Globus pallidus (tissue), 1 donor: ENCODE data around the gene PEPD.

Experiments used
- DNase-seq: peaks from one replicate; pipeline ENCODE4 v3.0.0-alpha.2; 2015; ENCODE audit warnings: low spot score

PEPD gene

GRCh38 chr19:33437821-33438671, 83.5 kb downstream of the PEPD start:
- DNase-seq = peak; percentile 57

GRCh38 chr19:33437393-33437820, 84.2 kb downstream of the PEPD start:
- DNase-seq = no peak

DNA sequence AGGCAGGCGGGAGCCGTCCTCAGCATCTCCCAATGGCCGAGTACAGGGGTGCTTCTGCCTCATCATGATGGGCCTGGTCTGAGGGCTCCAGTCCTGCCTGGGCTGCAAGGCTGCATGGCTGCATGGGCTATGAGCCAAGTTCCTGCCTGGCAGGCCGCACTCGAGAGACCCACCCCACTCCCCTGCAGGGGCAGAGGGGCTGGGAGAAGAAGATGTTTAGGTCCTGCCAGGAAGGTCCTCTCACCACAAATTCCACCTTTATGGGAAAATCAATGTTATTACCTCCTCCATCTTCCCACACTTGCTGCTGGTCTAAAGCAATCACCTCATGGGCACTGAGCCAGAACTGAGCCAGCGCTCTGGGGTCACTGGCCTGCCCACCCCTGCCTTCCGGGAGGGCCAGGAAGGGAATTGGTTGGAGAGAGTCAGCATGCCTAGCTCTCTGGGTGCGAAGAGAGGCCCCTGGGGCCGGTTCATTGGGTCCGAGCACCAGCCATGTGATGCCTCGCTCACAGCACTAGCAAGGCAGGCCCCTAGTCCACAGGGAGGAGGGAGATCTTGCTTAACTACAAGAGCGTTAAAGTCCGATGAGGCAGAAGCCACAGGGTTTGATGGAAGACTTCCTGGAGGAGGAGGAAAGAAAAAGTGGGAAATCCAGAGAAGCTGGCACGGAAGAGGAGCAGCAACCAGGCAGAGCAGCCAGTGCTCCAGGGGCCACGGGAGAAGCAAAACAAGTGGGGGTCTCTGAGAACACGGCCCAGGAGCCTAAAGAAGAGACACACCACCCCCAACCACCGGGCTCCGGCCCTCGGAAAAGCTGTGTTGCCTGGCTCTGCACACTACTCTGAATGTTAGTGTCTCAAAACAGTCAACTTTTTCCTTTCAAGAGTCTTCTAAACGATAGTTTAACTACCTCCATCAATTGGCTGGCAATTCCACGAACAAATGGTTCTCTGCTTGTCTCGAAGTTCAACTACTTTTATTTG, 84.9 kb downstream of the PEPD start:
- DNase-seq = no peak

- no peak for DNase-seq
These were observed 85.8 kb downstream of the PEPD start for GRCh38 chr19:33435706-33436359.

- DNase-seq = no peak
These were observed 86.5 kb downstream of the PEPD start for GRCh38 chr19:33434886-33435705.

GRCh38 chr19:33434069-33434885, 87.3 kb downstream of the PEPD start:
- DNase-seq = no peak

GRCh38 chr19:33432446-33433170, 89.0 kb downstream of the PEPD start:
- no peak for DNase-seq

- DNase-seq = no peak
These were observed 89.6 kb downstream of the PEPD start for GRCh38 chr19:33432015-33432414.

DNA sequence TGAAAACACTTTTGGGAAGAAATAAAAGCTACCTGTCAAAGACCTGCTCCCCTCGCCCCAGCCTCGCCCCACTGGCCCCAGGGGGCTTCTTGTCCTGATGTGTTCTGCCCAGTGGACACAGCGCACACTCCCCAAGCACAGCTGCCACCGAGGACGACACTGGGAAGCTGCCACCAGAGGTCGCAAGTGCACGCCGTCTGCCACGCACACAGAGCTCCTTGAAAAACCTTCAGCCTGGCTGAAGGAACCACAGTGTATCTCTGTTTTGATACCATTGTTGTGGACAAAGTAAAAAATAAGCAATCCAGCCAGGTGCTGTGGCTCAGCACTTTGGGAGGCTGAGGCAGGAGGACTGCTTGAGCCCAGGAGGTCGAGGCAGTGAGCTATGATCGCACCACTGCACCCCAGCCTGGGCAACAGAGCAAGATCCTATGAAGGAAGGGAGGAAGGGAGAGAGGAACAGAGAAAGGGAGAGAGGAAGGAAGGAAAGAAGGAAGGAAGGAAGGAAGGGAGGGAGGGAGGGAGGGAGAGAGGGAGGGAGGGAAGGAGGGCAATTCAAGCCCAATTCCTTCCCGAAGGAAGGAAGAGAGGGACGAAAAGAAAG, 90.8 kb downstream of the PEPD start:
- DNase-seq = peak; percentile 68

DNA sequence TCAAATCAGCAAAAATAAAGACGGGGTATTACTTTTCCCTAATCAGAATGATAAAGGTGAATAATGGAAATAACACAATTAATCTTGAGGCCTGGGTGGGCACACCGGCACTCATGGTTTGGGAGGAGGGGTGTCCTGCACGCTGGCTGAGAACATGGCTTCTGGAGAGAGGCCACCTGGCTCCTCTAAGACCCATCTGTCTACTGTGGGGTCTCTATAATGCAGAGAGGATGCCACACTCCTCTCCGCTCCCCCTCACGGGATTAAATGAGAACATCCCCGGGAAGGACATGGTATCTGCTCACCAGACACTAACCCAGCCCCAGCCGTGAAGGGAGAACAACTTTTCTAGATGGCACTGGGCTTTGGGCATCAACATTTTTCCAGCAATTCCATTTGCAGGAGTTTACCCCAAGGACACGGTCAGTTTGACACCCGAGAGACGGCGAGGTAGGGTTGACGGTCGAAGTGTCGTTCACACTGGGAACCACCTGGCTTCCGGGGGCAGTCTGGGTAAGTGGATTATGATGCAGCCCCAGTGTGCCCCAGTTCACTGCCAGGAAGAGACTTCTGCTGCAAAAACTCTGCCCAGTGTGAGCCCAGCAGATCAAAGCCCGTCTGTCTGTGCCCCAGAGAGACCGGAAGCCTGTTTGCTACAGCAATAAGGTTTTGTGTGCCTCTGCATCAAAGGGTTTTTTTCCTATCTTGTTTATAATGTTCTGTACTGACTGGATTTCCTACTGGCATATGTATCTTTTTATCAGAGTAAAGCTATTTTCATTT, 91.5 kb downstream of the PEPD start:
- DNase-seq = peak; percentile 23

- no peak for DNase-seq
These were observed 92.9 kb downstream of the PEPD start for GRCh38 chr19:33428627-33429125.

GRCh38 chr19:33427801-33428626, 93.6 kb downstream of the PEPD start:
- DNase-seq = no peak

- no peak for DNase-seq
These were observed 94.8 kb downstream of the PEPD start for GRCh38 chr19:33426621-33427361.

DNA sequence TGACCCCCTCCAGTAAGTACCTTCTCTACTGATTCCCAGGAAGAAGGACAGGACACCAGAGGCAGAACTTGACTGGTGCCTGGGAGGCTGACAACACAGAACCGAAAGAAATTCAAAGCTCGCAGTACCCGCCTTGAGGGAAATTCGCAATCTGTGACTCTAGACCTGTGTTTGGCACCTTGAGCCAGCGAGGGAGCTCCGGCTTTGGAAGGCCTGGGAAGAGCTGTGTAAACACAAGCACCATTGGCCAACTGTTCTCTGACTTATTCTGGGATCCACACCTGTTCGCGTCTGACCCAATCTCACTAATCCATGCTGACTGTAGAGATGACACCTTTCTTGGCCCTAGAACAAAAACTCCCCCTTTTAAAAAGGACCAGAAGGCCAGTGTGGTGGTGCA, 97.4 kb downstream of the PEPD start:
- DNase-seq = no peak

DNA sequence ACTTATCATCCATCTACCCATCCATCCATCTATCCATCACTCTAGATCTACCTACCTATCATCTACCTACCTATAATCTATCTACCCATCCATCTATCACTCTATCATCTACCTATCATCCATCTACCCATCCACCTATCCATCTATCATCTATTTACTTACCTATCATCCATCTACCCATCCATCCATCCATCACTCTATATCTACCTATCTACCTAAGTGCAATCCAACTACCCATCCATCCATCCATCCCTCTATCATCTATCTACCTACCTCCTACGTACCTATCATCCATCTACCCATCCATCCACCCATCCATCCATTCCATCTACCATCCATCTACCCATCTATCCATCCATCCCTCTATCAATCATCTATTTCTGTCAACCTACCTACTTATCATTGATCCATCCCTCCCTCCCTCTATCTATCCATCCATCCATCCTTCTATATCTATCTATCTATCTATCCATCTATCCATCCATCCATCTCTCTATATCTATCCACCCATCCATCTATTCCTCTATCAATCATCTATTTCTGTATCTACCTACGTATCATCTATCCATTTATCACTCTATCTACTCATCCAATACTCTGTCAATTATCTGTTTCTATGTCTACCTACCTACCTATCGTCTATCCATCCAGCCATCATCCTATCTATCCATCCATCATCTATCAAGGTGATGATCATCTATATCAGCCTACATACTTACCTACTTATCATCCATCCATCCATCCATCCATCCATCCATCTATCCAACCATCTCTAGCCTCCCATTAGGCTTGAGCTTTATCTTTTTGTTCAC, 99.0 kb downstream of the PEPD start:
- DNase-seq = no peak

DNA sequence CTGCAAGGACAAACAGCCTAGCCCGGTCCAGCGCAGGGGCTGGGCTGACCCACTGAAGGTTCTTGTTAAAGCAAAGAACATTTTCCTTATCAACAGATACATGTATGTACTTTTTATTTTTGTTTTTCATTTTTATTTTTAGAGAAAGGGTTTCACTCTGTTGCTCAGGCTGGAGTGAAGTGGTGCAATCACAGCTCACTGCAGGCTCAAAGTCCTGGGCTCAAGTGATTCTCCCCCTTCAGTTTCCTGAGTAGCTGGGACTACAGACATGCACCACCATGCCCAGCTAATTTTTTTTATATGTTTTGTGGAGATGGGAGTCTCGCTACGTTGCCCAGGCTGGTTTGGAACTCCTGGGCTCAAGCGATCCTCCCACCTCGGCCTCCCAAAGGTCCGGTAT, 100.2 kb downstream of the PEPD start:
- no peak for DNase-seq
